DMS79 (cell line): Measurements from ENCODE around the gene ZNRF2.
A peak's percentile ranks its signal among the peaks of the same experiment; 100 is the strongest.
"Not testable (repeated sequence)": the region's sequence is repeated elsewhere in the genome, so short reads cannot be mapped to it uniquely, and the experiment has no call there.

ENCODE experiments used
- DNase-seq: peaks from one replicate; lab custom pipeline; 2025; lab: John Stamatoyannopoulos, UW

The ZNRF2 gene

GRCh38 chr7:30263090-30263710 lies 21.2 kb upstream of the ZNRF2 start:
- DNase-seq: no peak

DNA sequence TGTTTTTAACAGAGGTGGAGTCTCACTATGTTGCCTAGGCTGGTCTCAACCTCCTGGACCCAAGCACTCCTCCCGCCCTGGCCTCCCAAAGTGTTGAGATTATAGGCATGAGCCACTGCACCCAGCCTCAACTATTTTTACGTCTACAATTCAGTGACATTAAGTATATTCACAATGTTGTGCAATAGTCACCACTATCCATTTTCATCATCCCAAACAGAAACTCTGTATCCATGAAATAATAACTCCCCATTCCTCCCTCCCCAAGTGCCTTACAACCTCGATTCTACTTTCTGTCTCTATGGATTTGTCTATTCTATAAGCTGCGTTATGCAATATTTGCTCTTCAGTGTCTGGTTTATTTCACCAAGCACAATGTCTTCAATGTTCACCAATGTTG lies 20.3 kb upstream of the ZNRF2 start:
- no peak for DNase-seq

DNA sequence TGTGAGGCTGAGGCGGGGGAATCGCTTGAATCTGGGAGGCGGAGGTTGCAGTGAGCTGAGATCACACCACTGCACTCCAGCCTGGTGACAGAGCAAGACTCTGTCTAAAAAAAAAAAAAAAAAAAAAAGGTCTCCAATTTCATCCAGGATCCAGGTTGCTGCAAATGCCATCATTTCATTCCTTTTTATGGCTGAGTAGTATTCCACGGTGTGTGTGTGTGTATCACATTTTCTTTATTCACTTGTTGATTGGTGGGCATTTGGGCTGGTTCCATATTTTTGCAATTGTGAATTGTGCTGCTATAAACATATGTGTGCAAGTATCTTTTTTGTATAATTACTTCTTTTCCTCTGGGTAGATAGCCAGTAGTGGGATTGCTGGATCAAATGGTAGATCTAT lies 19.2 kb upstream of the ZNRF2 start:
- DNase-seq: not testable (repeated sequence)

GRCh38 chr7:30266686-30267085 lies 17.7 kb upstream of the ZNRF2 start:
- no peak for DNase-seq

- DNase-seq: peak; percentile 74
Observed at GRCh38 chr7:30268586-30268985, 15.8 kb upstream of the ZNRF2 start.

- no peak for DNase-seq
Observed at GRCh38 chr7:30269490-30269889, 14.9 kb upstream of the ZNRF2 start.

GRCh38 chr7:30270921-30271320 lies 13.5 kb upstream of the ZNRF2 start:
- DNase-seq: no peak

DNA sequence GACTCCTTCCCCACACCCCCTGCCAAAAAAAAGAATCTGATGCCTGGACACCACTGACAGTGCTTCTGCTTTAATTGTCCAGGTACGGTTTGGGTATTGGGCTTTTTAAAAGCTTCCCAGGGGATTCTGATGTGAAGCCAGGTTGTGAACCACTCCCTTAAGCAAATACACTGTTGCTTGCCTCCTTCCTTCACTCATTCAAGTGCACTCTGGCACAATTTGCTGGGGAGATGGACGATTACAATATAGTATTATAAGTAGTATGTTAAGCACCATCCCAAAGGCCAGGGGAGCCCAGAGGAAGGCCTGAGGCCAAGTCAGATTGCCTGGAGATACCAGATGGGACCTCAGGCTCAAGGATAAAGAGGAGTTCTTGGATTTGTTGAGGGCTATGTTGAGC lies 12.3 kb upstream of the ZNRF2 start:
- DNase-seq: no peak

DNA sequence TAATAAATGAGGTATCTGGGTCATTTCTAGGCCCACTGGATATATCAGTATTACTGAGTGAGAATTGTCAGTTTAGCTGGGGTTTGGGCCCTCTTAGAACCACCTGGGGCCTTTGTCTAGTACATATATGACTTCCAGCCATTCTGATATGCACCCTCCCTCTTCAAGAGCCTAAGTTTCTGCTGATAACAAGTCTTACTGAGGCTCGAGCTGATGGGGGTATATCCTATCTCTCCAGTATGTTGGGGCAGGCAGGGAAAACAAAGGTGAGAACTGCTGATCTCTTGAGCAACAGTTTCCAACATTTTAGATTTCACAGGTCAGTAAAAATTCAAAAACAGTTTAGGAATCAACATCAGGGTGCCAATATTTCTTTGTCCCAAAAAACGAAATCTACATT lies 10.8 kb upstream of the ZNRF2 start:
- no peak for DNase-seq

- no peak for DNase-seq
Observed at GRCh38 chr7:30274641-30275040, 9.8 kb upstream of the ZNRF2 start.

DNA sequence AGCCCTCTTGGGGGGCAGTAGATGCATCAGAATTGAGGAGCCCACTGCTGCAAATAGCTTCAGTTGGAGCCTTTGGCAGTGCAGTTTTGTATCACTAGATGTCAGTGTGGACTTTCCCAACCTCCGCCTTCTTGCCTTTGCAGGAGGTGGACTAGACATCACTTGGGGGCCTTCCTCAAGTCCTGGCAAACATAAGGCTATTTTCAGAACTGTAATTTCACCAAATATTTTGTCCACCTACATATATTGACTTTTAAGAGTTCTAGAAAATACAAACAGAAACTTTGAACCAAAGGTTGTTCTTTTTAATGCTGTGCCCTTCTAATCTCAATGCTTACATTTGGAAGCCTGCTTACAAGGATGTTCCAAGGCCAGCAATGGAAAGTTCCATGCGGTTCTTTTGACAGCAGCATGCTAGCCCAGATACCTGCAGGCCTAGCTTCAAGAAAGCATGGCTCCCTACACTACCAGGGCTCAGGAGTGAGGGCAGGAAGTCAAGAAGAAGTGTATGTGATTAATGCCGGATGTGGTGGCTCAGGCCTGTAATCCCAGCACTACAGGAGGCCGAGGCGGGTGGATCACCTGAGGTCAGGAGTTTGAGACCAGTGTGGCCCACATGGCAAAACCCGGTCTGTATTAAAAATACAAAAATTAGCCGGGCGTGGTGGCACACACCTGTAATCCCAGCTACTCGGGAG lies 8.0 kb upstream of the ZNRF2 start:
- DNase-seq: no peak

DNA sequence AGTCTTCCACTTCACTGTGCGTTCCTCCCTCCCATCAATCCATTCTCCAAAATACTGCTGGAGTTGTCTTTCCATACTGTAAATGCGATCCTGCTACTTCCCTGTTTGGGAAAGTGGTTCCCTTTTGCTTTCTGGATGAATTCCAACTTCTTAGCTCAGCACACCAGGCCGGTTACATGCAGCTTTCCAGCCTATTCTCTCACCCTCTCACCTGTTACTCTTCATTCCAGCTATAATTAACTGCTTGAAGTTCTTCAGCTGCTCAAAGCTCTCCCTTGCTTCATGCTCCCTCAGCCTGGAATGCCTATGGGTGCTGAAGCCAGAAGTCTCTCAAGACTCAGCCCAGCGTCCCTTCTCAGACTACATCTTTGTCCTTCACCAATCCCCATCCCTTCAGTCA lies 6.0 kb upstream of the ZNRF2 start:
- peak; percentile 58 for DNase-seq

- DNase-seq: no peak
Observed at GRCh38 chr7:30278849-30279652, 5.3 kb upstream of the ZNRF2 start.

DNA sequence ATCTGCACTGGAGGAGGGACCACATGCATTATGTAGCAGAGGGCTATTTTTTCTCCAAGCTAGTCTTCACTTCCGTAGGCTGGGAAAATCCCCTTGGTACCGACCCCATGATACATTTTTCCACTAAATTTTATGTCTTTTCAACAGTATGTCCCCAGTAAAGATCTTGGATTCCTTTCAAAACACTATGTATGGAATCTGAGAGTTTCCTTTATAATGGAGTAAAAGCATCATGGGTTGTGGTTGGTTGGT lies 4.8 kb upstream of the ZNRF2 start:
- DNase-seq: no peak

DNA sequence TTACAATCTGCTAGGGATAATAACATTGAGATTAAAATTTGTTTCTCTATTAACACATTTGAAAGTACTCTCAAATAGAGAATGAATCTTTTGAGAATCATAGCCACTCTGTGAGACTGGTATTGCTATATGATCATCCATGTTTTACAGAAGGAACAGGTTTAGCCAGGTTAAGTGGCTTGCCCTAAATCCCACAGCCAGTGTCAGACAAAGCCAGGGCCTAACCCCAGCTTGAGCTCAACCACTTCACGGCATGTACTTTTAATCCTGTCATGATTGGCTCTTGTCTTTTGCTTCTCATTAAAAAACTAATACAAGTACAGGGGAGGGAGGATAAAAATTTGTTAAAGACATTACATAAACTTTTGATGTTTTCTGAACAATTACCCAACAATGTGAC lies 3.8 kb upstream of the ZNRF2 start:
- no peak for DNase-seq

DNA sequence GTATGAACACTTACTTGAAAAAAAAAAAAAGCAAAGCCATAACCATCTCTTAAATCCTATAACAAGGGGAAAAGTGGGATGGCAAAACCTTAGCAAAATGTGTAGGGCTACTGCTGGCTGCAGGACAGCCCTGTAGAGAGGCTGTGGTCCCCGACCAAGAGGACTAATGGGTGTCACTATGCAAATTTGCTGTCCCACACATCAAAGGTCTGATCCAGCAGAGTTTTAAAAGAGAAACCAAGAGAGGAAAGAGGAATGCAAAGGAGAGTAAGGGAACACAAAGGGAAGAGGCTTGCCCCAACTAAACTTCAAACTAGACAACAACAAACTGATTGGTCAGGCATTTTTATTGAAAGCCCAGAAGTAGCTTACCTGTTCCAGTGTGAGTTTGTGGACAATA lies 3.1 kb upstream of the ZNRF2 start:
- no peak for DNase-seq

DNA sequence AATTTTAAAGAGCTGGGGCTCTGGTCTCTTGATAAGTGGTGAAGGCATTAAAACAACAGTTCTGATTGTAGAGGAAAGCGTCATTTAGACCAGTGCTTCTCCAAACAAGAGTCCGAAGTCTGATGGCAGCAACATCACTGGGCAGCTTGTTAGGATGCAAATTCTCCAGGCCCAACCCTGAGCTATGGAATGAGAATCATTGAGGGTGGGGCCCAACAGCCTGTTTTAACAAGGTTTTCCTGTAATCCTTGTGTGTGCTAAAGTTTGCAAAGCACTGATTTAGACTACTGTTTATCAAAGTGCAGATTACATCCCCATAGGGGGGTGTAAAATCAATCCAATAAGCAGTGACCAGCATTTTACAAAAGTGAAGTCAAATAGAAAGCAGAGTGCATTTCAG lies 2.6 kb upstream of the ZNRF2 start:
- no peak for DNase-seq

DNA sequence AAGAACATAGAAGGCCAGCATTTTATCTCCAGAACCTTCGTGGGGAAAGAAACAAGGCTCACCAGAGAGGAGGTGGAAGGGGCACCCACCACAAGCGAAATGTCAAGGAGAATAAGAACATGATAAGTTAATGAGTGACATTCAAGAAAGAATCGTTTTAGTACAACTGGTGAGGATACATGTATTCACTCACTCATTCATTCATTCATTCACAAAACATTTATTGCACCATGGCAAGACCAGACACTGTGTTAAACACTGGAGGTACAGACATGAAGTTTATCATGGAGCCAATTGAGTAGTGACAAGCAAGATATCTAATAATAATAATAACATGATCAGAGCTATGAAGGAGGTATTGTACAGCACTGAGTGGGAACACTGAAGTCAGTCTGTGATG lies 1.7 kb upstream of the ZNRF2 start:
- no peak for DNase-seq

DNA sequence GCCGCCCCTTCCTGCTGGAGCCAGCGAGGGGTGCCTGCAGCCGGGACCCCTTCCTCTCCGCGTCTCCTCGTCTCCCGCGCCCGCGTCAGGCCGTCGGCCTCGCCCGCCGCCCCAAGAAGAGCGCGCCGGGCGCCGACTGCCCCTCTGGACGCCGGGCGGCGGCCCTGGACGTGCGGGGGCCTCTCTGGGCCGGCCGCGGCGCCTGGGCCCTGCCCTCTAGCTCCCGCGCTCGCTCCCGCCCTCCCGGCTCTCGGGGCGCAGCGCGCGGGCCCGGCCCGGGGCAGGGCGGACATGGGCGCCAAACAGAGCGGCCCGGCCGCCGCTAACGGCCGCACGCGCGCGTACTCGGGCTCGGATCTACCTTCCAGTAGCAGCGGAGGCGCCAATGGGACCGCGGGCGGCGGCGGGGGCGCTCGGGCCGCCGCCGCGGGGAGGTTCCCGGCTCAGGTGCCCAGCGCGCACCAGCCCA lies 704 bp downstream of the ZNRF2 start:
- DNase-seq: no peak

GRCh38 chr7:30285536-30286284 lies 1.3 kb downstream of the ZNRF2 start:
- no peak for DNase-seq

- DNase-seq: no peak
Observed at GRCh38 chr7:30286749-30287148, 2.4 kb downstream of the ZNRF2 start.

DNA sequence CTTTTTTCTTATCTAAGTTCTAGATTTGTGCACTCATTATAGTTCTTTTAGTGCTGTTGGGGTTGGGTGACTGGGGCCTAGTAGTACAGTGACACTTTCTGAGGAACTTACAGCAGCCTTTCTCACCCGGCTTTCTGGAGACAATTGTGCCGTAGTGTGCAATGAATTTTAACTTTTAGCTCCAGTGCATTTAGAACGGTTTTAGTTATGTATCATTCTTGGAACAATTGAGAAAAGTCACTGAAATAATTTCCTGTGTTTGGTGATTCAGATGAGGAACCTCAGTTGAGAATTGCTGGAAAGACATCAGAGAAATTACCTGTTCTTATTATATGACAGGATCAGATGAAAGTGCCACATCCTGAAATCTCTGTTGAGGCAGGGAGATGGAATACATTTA lies 3.2 kb downstream of the ZNRF2 start:
- DNase-seq: not testable (repeated sequence)

DNA sequence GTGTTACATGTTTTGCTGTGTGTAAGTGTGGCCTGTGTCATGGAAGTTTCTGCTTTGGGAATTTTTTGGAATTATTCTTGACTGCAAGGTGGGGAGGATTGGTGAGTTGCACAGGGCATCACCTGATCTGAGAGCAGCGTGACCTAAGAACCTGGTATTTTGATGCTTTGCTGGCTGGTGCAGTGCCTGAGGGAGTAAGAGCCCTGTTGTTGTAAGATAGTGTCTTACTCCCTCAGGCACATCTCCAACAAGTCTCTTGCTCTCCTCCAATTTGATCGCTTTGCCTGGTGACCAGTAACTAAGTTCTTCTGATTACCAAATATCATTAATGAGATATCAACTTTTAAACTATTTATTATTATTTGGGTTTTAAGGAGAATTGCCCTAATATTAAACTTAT lies 5.2 kb downstream of the ZNRF2 start:
- DNase-seq: not testable (repeated sequence)
